GM19099 (cell line): ENCODE measurements around the gene KLHL28.

Source experiments
- POLR2A ChIP-seq: IDR thresholded peaks from 3 replicates; pipeline ENCODE4 v1.6.1; 2011; ENCODE audit warnings: low read depth; ENCODE audit not compliant: insufficient read length; ENCODE audit errors: extremely low read depth

Gene KLHL28

DNA sequence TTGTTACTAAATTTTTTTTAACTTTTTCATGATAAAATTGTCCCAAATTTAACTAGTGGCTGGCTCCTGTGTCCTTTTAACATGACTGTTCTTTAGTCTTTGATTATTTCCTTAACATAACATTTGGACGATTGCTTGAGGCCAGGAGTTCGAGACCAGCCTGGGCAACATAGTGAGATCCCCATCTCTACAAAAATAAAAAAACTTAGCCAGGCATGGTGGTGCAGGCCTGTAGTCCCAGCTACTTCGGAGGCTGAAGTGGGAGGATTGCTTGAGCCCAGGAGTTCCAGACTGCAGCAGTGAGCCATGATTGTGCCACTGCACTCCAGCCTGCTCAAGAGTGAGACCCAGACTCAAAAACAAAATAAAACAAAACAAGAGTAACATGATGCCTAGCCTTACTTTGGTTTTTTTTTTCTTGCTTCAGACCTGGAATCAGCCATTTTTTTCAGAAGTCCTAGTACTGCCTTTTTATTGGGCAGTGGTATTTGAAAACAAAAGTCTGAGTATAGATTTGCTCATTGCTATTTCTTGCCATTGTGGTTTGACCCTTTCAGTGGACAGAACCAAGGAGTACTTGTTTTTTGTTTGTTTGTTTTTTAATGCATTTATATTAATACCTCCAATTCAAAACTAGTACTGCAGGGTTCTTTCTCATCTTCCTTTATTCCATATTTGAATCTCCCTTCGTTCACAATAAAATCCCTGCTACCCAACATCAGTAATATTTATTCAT, 5.0 kb upstream of the KLHL28 start:
- TF ChIP-seq POLR2A, result no peak

DNA sequence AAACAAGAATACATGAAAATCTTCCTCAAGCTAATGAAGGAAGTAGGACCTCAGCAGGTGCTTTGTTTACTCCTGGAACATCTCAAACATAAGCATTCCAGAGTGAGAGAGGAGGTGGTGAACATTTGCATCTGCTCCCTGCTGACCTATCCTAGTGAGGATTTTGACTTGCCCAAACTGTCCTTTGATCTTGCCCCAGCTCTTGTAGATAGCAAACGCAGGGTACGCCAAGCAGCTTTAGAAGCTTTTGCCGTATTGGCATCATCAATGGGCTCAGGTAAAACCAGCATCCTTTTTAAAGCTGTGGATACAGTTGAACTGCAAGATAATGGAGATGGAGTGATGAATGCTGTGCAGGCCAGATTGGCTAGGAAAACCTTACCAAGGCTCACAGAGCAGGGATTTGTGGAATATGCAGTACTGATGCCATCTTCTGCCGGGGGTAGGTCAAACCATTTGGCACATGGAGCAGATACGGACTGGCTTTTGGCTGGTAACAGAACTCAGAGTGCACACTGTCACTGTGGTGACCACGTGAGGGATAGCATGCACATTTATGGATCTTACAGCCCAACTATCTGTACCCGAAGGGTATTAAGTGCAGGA, 2.1 kb upstream of the KLHL28 start:
- TF ChIP-seq POLR2A, result no peak

DNA sequence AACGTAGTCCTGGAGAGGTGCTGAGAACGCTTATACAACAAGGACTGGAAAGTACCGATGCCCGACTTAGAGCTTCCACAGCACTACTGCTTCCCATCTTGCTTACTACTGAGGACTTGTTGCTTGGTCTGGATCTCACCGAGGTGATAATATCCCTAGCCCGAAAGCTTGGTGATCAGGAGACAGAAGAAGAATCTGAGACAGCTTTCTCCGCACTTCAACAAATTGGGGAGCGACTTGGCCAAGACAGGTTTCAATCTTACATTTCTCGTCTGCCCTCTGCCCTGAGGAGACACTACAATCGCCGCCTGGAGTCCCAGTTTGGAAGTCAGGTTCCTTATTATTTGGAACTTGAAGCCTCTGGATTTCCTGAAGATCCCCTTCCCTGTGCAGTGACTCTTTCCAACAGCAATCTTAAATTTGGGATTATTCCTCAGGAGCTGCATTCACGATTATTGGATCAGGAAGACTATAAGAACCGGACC, 1.3 kb upstream of the KLHL28 start:
- no peak for TF ChIP-seq POLR2A

DNA sequence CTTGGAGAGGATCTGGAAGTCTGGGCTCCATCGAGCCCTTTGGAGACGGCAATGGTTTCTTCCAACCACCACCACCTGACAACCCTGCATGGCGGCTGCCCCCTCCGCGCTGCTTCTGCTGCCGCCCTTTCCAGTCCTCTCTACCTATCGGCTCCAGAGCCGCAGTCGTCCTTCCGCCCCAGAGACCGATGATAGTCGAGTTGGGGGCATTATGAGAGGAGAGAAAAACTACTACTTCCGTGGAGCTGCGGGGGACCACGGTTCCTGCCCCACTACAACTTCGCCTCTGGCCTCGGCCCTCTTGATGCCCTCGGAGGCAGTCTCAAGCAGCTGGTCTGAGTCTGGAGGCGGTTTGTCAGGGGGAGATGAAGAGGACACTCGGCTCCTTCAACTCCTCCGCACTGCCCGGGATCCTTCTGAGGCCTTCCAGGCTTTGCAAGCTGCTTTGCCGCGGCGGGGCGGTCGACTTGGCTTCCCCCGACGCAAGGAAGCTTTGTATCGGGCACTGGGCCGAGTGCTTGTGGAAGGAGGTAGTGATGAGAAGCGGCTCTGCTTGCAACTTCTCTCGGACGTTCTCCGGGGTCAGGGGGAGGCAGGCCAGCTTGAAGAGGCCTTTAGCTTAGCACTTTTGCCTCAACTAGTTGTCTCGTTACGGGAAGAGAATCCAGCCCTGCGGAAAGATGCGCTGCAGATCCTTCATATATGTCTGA, 742 bp upstream of the KLHL28 start:
- no peak for TF ChIP-seq POLR2A

DNA sequence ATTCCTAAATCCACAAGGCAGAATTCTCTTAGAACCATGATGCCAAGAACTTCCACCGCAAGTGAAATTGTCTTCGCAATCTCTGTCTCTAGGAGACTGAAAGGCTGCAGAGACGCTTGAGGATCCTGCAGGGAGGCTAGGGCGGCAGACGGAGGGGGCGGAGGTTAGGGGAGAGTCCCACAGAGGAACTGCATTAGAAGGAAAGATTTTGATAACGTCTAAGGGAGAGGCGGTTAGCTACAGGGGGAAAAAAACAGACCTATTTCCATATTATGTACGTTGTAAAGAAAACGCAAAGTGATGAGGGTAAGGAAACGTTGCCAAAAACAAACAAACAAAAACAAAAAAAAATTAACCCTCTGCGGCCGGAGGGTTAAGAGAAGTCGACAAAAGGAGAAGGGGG, 595 bp downstream of the KLHL28 start:
- TF ChIP-seq POLR2A, result no peak

DNA sequence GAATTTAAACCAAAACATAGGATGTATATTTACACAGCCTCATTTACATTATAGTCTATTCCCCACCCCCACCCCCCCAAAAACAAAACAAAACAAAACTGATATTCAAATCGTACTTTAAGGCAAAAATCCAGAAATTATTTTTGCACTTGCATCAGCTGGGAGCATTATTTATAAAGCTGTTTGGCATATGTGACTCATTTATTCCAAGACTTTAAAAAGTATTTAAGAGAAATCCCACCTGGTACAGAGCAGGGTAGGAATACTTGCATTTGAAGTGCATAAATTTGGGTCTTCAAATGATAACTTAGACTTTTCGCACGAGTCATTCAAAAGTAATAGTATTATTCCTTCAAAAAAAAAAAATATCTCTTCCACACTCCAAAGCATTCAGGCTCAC, 1.1 kb downstream of the KLHL28 start:
- no peak for TF ChIP-seq POLR2A

DNA sequence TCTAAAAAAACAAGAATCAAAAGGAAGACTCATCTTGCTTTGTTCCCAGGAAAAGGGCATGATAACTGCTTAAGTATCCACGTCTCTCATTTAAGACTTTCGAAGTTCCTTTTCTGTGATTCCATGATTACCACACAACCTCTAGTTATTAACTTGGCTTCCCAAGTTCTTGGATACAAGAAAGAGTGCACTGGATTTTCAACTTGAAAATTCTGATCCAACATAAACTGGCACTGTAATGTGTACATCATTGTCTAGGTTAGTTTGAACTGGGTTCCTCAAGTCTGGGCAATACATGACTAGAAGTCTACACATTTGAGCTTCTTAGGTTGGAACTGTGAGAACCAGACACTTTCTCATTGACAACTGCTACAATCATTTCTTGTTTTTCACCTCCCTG, 1.6 kb downstream of the KLHL28 start:
- no peak for TF ChIP-seq POLR2A

DNA sequence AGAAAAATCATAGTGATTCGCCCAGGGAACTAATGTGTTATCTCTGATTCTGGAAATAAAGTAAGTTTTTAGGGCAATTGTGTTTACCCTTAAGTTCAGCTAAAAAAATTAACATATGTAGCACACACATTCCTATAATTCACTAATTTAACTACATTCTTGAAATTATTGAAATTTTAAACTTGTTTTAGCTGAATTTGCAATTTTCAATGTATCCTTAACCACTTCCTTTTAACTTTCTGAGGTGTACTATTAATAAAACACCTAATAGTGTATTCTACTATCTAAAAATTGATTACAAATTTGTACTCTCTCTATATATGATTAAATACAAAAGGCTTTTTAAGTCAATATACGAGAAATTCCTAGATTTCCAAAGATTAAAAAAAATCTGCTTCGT, 2.2 kb downstream of the KLHL28 start:
- no peak for TF ChIP-seq POLR2A

DNA sequence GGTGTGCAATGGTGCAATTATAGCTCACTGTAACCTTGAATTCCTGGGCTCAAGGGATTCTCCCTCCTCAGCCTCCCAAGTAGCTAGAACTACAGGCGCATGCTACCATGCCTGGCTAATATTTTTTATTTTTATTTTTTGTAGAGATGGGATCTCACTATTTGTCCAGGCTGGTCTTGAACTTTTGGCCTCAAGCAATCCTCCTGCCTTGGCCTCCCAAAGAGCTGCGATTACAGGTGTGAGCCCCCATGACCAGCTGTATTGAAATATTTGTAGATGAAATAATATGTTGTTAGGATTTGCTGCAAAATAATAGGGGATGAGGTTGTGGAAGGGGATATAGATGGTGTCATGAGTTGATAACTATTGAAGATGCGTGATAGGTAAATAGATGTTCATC, 4.9 kb downstream of the KLHL28 start:
- no peak for TF ChIP-seq POLR2A

DNA sequence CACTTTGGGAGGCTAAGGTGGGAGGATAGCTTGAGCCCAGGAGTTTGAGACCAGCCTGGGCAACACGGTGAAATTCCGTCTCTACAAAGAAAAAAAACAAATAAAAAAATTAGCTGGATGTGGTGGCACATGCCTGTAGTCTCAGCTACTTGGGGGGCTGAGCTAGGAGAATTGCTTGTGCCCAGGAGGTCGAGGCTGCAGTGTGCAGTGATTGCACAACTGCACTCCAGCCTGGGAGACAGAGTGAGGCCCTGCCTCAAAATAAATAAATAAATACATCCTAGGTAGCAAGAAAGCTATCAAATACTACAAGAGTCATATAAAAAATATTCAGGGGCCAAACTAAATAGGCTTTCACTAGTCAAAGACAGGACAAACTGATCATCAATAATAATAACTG, 6.2 kb downstream of the KLHL28 start:
- TF ChIP-seq POLR2A, result no peak

DNA sequence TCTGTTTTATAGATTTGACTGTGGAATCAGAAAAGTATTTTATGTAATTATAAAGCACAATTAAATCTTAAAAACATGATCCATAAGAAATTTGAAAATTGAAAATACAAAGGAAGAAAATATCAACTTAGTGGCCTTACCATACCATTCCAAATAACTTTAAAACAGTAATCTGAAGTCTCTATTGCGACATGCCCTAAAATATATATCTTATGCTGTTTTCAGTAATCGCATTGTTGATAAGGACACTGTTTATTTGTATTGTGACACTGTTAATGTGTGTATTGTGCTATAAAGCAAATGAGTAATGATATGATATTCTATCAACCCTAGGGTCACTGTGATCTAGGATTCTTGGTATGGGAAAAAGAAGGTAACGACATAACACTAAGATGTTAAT, 7.0 kb downstream of the KLHL28 start:
- TF ChIP-seq POLR2A, result no peak

DNA sequence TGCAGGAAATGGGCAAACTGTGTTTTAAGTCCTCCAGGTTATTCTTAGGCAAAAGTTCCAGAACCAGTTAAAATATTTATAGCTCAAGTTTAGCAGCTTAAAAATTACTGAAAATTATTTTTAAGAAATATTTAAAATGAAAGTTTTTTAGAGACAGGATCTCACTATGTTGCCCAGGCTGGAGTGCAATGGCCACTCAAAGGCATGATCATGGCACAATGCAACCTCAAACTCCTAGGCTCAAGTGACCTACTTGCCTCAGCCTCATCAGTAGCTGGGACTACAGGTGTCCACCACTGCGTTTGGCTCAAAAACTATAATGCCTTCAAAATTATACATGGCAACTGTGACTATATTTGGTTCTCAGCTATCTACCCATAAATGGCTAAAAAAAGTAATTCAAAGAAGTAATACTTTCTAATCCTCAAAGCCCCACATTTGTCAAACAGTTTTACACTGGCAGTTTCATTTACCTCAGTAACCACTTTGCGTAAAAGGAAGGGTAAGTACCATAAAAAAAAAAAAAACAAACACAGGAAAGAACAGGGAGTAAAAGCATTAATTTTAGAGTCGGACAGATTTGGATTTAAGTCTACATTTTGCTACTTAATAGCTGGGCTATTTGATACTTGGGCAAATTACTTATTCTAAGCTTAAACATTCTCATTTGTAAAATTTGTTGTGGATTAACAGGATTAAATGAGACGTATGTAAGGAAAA, 9.2 kb downstream of the KLHL28 start:
- no peak for TF ChIP-seq POLR2A

DNA sequence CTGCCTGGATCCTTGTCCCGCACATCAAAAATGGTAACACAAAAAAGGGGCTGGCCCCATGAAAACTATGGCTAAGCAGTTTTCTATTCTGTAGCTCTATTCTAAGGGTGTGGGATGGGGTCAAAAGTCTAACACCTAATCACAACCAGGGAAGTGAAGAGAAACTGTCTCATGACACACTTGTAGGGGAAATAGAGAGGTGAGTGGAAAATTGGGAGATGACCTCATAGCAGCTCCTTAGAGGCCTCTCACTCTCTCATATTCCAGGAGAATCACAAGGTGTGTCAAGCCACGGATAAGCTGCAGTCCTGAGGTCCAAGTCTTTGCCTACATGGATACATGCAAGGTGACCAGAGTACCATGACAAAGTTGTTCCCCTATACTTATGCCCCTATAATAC, 10.7 kb downstream of the KLHL28 start:
- TF ChIP-seq POLR2A, result no peak

DNA sequence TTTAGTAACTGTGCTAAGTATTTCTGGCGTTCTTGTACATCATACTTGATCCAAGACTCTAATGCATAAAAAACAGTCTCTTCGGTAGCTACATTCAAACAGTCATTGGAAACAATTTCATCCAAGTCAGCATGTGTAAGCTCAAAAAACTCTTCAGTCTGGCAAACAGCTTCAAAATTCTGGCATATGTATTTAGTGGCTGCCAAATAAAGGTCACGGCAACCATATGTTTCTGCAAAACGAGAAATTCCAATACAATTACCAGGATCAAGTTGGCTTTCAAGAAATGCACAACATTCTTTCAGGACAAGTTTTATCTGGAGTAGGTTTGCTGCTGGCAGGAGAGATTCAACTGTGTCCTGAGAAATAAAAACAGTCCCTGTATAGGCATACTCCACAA, 16.5 kb downstream of the KLHL28 start:
- no peak for TF ChIP-seq POLR2A

DNA sequence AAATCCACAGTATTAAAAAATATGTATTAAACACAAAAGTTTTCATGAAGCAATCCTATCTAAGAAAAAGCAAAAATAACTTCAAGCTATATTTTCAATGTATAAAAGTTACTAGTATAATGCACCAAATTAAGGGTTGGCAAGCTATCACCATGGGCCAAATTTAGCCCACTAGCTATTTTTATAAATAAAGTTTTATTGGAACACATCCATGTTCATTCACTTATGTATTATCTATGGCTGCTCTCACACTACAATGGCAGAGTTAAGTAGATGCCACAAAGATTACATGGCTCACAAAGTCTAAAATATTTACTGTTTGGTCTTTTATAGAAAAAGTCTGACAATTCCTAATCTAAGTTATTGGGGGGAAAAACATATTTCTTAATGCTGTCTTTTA, 17.6 kb downstream of the KLHL28 start:
- no peak for TF ChIP-seq POLR2A
